GM23248 (cell line): ENCODE results near the gene CLEC16A. TPM values are rescaled to one million over a fixed set of nuclear protein-coding genes. Genes with fewer than 3 reads are reported as not detected.

Source experiments
- DNase-seq: peaks from one replicate; pipeline ENCODE4 v3.0.0-alpha.2; 2015
- H2AFZ ChIP-seq: fragments of 200-600 bp; sonication (generic); 2 replicates; pipeline ENCODE4 v1.6.1; 2016; ENCODE audit warnings: antibody characterized with exemption
- H3F3A ChIP-seq: fragments of 200-600 bp; sonication (generic); 2 replicates; pipeline ENCODE4 v1.6.1; 2016; ENCODE audit warnings: mild to moderate bottlenecking, antibody characterized with exemption, mixed run types; ENCODE audit not compliant: insufficient read depth
- H3K27ac ChIP-seq: fragments of 200-600 bp; sonication (generic); 2 replicates; pipeline ENCODE4 v1.5.1; 2016; ENCODE audit warnings: mild to moderate bottlenecking
- H3K27me3 ChIP-seq: fragments of 200-600 bp; sonication (generic); replicated peaks from 2 replicates; pipeline ENCODE4 v1.6.1; 2016; ENCODE audit warnings: mild to moderate bottlenecking; ENCODE audit not compliant: insufficient read depth
- H3K36me3 ChIP-seq: fragments of 200-600 bp; sonication (generic); 2 replicates; pipeline ENCODE4 v1.6.1; 2016; ENCODE audit warnings: low read depth, mild to moderate bottlenecking
- H3K4me1 ChIP-seq: fragments of 200-600 bp; sonication (generic); 2 replicates; pipeline ENCODE4 v1.6.1; 2016; ENCODE audit warnings: mild to moderate bottlenecking; ENCODE audit not compliant: insufficient read depth
- H3K4me2 ChIP-seq: fragments of 200-600 bp; sonication (generic); one replicate; pipeline ENCODE4 v1.6.1; 2016; ENCODE audit warnings: mild to moderate bottlenecking; ENCODE audit not compliant: unreplicated experiment
- H3K4me3 ChIP-seq: fragments of 200-600 bp; sonication (generic); 2 replicates; pipeline ENCODE4 v1.5.1; 2016; ENCODE audit warnings: mild to moderate bottlenecking
- H3K79me2 ChIP-seq: fragments of 200-600 bp; sonication (generic); 2 replicates; pipeline ENCODE4 v1.6.1; 2016; ENCODE audit warnings: mild to moderate bottlenecking; ENCODE audit not compliant: insufficient read depth
- H3K9ac ChIP-seq: fragments of 200-600 bp; sonication (generic); 2 replicates; pipeline ENCODE4 v1.6.1; 2016; ENCODE audit warnings: mild to moderate bottlenecking
- H3K9me2 ChIP-seq: fragments of 200-600 bp; sonication (generic); 2 replicates; pipeline ENCODE4 v1.6.1; 2016; ENCODE audit warnings: mixed run types, mild to moderate bottlenecking, moderate library complexity; ENCODE audit not compliant: insufficient read depth
- H3K9me3 ChIP-seq: fragments of 200-600 bp; sonication (generic); one replicate; pipeline ENCODE4 v1.6.1; 2017; ENCODE audit warnings: low read depth
- H4K20me1 ChIP-seq: fragments of 200-600 bp; sonication (generic); 2 replicates; pipeline ENCODE4 v1.6.0; 2016; ENCODE audit not compliant: insufficient read depth
- EZH2 ChIP-seq: fragments of 200-600 bp; sonication (generic); IDR thresholded peaks from 2 replicates; pipeline ENCODE4 v1.6.1; 2018; ENCODE audit warnings: antibody characterized with exemption, mild to moderate bottlenecking; ENCODE audit not compliant: insufficient read depth, poor library complexity, severe bottlenecking
- EZH2phosphoT487 ChIP-seq: fragments of 200-600 bp; sonication (generic); IDR thresholded peaks from 2 replicates; pipeline ENCODE4 v1.6.1; 2018; ENCODE audit warnings: antibody characterized with exemption, moderate library complexity, mild to moderate bottlenecking, low read depth; ENCODE audit not compliant: insufficient read depth
- WGBS, 2 experiments: methylation state at CpG; one replicate each; pipeline ENCODE4 v1.1.6; 2015 to 2017; ENCODE audit warnings: low lambda C conversion rate in 2 of 2, low coverage in 1 of 2; ENCODE audit errors: missing lambda C conversion rate in 2 of 2; 5-methylcytosine and 5-hydroxymethylcytosine counted together
- in situ Hi-C: fragments of 300-500 bp; cut with MboI; formaldehyde crosslinking; loops from 2 replicates; pipeline ENCODE4 v1.15.0; 2020
- polyA plus RNA-seq: library from polyadenylated mRNA; unstranded; fragments of >200 nt; fragmentation: Nextera tagmentation; extraction: Ambion mirVana; gene quantifications from 2 replicates; pipeline ENCODE4 v1.2.1, GENCODE V29; 2016
- total RNA-seq: library from RNA; depleted of rRNA; stranded (reverse); fragments of >200 nt; shearing (Covaris generic); gene quantifications from 2 replicates; pipeline ENCODE4 v1.2.3, GENCODE V29; 2014

CLEC16A gene
- total and polyA plus RNA-seq, 2 experiments from 2014 or later, result 13.2 to 21.4 TPM

- Histone ChIP-seq H3K9me2 (no peaks in the 10 kb centered on the region), H3K4me1 (no peaks in the 10 kb centered on the region), H3F3A (no peaks in the 10 kb centered on the region), H3K27ac (no peak overlapping the region), H3K9ac (no peak overlapping the region), H3K36me3 (no peaks in the 10 kb centered on the region; the same call in 1 of the 2 replicates), H2AFZ (no peak overlapping the region), H3K79me2 (no peaks in the 10 kb centered on the region), H3K4me3 (no peak overlapping the region), H3K4me2 (no peak overlapping the region), H4K20me1 (no peaks in the 10 kb centered on the region), H3K9me3 (no peaks in the 10 kb centered on the region), H3K27me3 (no peaks in the 10 kb centered on the region)
- 91 to 92% methylated on average over 7 of the region's 7 CpGs for WGBS, 2 experiments
- DNase-seq, result no peak
- no peak for TF ChIP-seq EZH2
- no peak for TF ChIP-seq EZH2phosphoT487
- in situ Hi-C loops, result no loop called here
Observed at GRCh38 chr16:11067266-11067665, 122.9 kb downstream of the CLEC16A start.

- in situ Hi-C loops, result no loop called here
- TF ChIP-seq EZH2, result no peak
- TF ChIP-seq EZH2phosphoT487, result no peak
- WGBS, 2 experiments, result 95 to 98% methylated on average over 7 of the region's 7 CpGs
Observed at GRCh38 chr16:11067697-11068141, 123.4 kb downstream of the CLEC16A start.

GRCh38 chr16:11071829-11072228, 127.5 kb downstream of the CLEC16A start:
- H3F3A ChIP-seq, result no peaks in the 10 kb centered on the region
- DNase-seq, result no peak
- no peaks in the 10 kb centered on the region for H3K9me3 ChIP-seq
- no peak overlapping the region for H3K4me3 ChIP-seq
- no peaks in the 10 kb centered on the region for H3K4me1 ChIP-seq
- H2AFZ ChIP-seq, result no peak overlapping the region
- no peaks in the 10 kb centered on the region; the same call in 1 of the 2 replicates for H3K36me3 ChIP-seq
- H3K27me3 ChIP-seq, result no peaks in the 10 kb centered on the region
- no peak for TF ChIP-seq EZH2phosphoT487
- no peak for TF ChIP-seq EZH2
- no peak overlapping the region for H3K9ac ChIP-seq
- no peaks in the 10 kb centered on the region for H4K20me1 ChIP-seq
- in situ Hi-C loops, result no loop called here
- 86 to 89% methylated on average over 5 of the region's 5 CpGs for WGBS, 2 experiments
- no peak overlapping the region for H3K4me2 ChIP-seq
- no peaks in the 10 kb centered on the region for H3K79me2 ChIP-seq
- no peak overlapping the region for H3K27ac ChIP-seq
- no peaks in the 10 kb centered on the region for H3K9me2 ChIP-seq

More at GRCh38 chr16:11067697-11068141, 123.4 kb downstream of the CLEC16A start:
- Histone ChIP-seq H3K4me2 (no peak overlapping the region), H3K4me3 (no peak overlapping the region), H3K27ac (no peak overlapping the region), H3K9me3 (no peaks in the 10 kb centered on the region), H3K9me2 (no peaks in the 10 kb centered on the region), H3K36me3 (no peaks in the 10 kb centered on the region; the same call in 1 of the 2 replicates), H3K79me2 (no peaks in the 10 kb centered on the region), H3K9ac (no peak overlapping the region), H3K27me3 (no peaks in the 10 kb centered on the region), H4K20me1 (no peaks in the 10 kb centered on the region), H2AFZ (no peak overlapping the region), H3K4me1 (no peaks in the 10 kb centered on the region), H3F3A (no peaks in the 10 kb centered on the region)
- no peak for DNase-seq

- Histone ChIP-seq H3K4me1 (peaks cover 3% of the 10 kb centered on the region), H2AFZ (no peak overlapping the region), H3K9me2 (no peaks in the 10 kb centered on the region), H4K20me1 (no peaks in the 10 kb centered on the region), H3K4me3 (no peak overlapping the region), H3K27ac (no peak overlapping the region), H3K9ac (no peak overlapping the region), H3F3A (peaks cover 6% of the 10 kb centered on the region; the same call in 1 of the 2 replicates), H3K9me3 (no peaks in the 10 kb centered on the region), H3K4me2 (no peak overlapping the region), H3K79me2 (no peaks in the 10 kb centered on the region), H3K36me3 (no peaks in the 10 kb centered on the region; the same call in 1 of the 2 replicates), H3K27me3 (no peaks in the 10 kb centered on the region)
- in situ Hi-C loops, result no loop called here
- no peak for TF ChIP-seq EZH2
- no peak for TF ChIP-seq EZH2phosphoT487
- no peak for DNase-seq
- WGBS, 2 experiments, result 90% methylated on average over 5 of the region's 5 CpGs
Observed at GRCh38 chr16:11072420-11073153, 128.2 kb downstream of the CLEC16A start.
